Cardiac muscle cell (in vitro differentiated cells and primary cell): Measurements from ENCODE around the gene GDF2. TPM values are rescaled to one million over a fixed set of nuclear protein-coding genes. Genes with fewer than 3 reads are reported as not detected.

ENCODE experiments used
- DNase-seq, 2 donors: peaks; one replicate each; pipeline versions ENCODE4 v3.0.0 to v3.0.0-alpha.2; 2010 to 2017; ENCODE audit warnings: low read depth in 1 of 2, low spot score in 1 of 2
- H3K27ac ChIP-seq: fragments of 200-600 bp; sonication (generic); 2 replicates; pipeline ENCODE4 v1.5.1; 2016
- H3K27me3 ChIP-seq: fragments of 200-600 bp; sonication (generic); 2 replicates; pipeline ENCODE4 v1.6.0; 2016; ENCODE audit warnings: control low read depth
- H3K36me3 ChIP-seq: fragments of 200-600 bp; sonication (generic); 2 replicates; pipeline ENCODE4 v1.5.1; 2016; ENCODE audit warnings: control low read depth
- H3K4me1 ChIP-seq: fragments of 200-600 bp; sonication (generic); 2 replicates; pipeline ENCODE4 v1.8.1; 2017; ENCODE audit warnings: low read depth, mild to moderate bottlenecking, mixed run types
- H3K4me3 ChIP-seq: fragments of 200-600 bp; sonication (generic); 2 replicates; pipeline ENCODE4 v1.5.1; 2016; ENCODE audit warnings: mild to moderate bottlenecking
- H3K9me3 ChIP-seq: fragments of 200-600 bp; sonication (generic); 2 replicates; pipeline ENCODE4 v1.5.1; 2017; ENCODE audit warnings: low read depth, mild to moderate bottlenecking, control low read depth
- polyA plus RNA-seq: library from polyadenylated mRNA; unstranded; fragments of >200 nt; fragmentation: Nextera tagmentation; extraction: Ambion mirVana; gene quantifications from 2 replicates; pipeline ENCODE4 v1.2.1, GENCODE V29; 2016
- total RNA-seq: library from RNA; depleted of rRNA; stranded (reverse); fragments of >200 nt; gene quantifications from 2 replicates; pipeline ENCODE4 v1.2.3, GENCODE V29; 2016
- TF ChIP-seq, protein P1 (sequence below): IDR thresholded peaks from 2 replicates; pipeline ENCODE4 v1.5.1; 2012; ENCODE audit warnings: low read depth, mild to moderate bottlenecking, low read length

GDF2 gene
- total and polyA plus RNA-seq, 2 experiments from 2014 or later = 3.5 to 4.4 TPM

- H3K9me3 ChIP-seq = no peaks in the 10 kb centered on the region
- H3K27ac ChIP-seq = no peak overlapping the region
- TF ChIP-seq, protein P1, sequence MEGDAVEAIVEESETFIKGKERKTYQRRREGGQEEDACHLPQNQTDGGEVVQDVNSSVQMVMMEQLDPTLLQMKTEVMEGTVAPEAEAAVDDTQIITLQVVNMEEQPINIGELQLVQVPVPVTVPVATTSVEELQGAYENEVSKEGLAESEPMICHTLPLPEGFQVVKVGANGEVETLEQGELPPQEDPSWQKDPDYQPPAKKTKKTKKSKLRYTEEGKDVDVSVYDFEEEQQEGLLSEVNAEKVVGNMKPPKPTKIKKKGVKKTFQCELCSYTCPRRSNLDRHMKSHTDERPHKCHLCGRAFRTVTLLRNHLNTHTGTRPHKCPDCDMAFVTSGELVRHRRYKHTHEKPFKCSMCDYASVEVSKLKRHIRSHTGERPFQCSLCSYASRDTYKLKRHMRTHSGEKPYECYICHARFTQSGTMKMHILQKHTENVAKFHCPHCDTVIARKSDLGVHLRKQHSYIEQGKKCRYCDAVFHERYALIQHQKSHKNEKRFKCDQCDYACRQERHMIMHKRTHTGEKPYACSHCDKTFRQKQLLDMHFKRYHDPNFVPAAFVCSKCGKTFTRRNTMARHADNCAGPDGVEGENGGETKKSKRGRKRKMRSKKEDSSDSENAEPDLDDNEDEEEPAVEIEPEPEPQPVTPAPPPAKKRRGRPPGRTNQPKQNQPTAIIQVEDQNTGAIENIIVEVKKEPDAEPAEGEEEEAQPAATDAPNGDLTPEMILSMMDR = no peak
- peaks cover 6% of the 10 kb centered on the region for H3K27me3 ChIP-seq
- no peak overlapping the region for H3K4me3 ChIP-seq
- peaks cover 12% of the 10 kb centered on the region for H3K4me1 ChIP-seq
- no peak for DNase-seq
- no peaks in the 10 kb centered on the region for H3K36me3 ChIP-seq
Measured at GRCh38 chr10:47329855-47330254, 7.6 kb downstream of the GDF2 start.

DNA sequence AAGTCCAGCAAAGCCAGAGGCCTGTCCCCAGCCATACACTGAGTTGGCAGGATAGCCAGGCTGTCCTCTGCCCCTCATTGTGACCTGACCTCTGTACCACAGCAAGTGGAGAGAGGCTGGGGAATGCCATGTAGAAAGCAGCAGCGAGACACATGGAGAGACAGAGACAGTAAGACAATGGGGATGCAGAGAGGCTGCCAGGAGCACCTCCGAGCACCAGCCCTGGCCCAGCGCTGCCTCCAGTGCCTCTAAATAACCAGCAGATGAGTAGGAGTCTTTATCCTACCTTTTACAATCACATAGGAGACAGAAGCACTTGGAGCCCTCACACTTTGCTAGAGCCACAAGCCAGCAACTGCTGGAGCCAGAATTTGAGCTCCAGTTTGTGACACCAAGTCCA, 8.1 kb downstream of the GDF2 start:
- DNase-seq = no peak
- TF ChIP-seq, protein P1 = no peak
- Histone ChIP-seq H3K27me3 (peaks cover 6% of the 10 kb centered on the region), H3K9me3 (no peaks in the 10 kb centered on the region), H3K27ac (no peak overlapping the region), H3K4me1 (peaks cover 12% of the 10 kb centered on the region), H3K36me3 (no peaks in the 10 kb centered on the region), H3K4me3 (no peak overlapping the region)

DNA sequence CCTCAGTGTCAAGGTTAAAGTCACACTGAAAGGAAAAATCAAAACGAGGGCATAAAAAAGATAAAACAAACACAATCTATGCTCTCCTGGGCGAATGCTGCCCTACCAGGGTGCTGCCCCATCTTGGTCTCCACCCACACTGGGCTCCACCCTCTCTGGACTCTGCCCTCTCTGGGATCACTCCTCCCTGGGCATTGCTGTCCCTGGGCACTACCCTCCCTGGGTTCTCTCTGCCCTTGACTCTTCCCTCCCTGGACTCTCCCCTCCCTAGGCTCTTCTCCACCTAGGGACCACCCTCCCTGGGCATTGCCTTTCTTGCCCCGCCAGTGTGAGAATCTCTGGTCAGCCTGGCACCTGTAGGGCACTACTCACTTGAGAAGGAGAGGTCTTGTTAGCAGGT, 8.6 kb downstream of the GDF2 start:
- H3K27ac ChIP-seq = no peak overlapping the region
- H3K27me3 ChIP-seq = peaks cover 6% of the 10 kb centered on the region
- no peaks in the 10 kb centered on the region for H3K9me3 ChIP-seq
- no peaks in the 10 kb centered on the region for H3K36me3 ChIP-seq
- DNase-seq = no peak
- TF ChIP-seq, protein P1 = no peak
- H3K4me1 ChIP-seq = peaks cover 12% of the 10 kb centered on the region
- no peak overlapping the region for H3K4me3 ChIP-seq

GRCh38 chr10:47331491-47331890, 9.2 kb downstream of the GDF2 start:
- TF ChIP-seq, protein P1 = no peak
- Histone ChIP-seq H3K4me3 (no peak overlapping the region), H3K4me1 (peaks cover 10% of the 10 kb centered on the region)

GRCh38 chr10:47331954-47332353, 9.7 kb downstream of the GDF2 start:
- H3K4me1 ChIP-seq = peaks cover 5% of the 10 kb centered on the region
- H3K9me3 ChIP-seq = no peaks in the 10 kb centered on the region
- no peaks in the 10 kb centered on the region for H3K36me3 ChIP-seq
- TF ChIP-seq, protein P1 = no peak
- no peak overlapping the region for H3K4me3 ChIP-seq
- no peak for DNase-seq
- H3K27ac ChIP-seq = no peak overlapping the region
- H3K27me3 ChIP-seq = peaks cover 6% of the 10 kb centered on the region

More at GRCh38 chr10:47331491-47331890, 9.2 kb downstream of the GDF2 start:
- Histone ChIP-seq H3K27me3 (peaks cover 6% of the 10 kb centered on the region), H3K36me3 (no peaks in the 10 kb centered on the region), H3K27ac (no peak overlapping the region), H3K9me3 (no peaks in the 10 kb centered on the region)
- DNase-seq = no peak

- Histone ChIP-seq H3K4me1 (peaks cover 2% of the 10 kb centered on the region), H3K9me3 (no peaks in the 10 kb centered on the region), H3K4me3 (no peak overlapping the region), H3K27ac (no peak overlapping the region), H3K27me3 (peaks cover 6% of the 10 kb centered on the region), H3K36me3 (no peaks in the 10 kb centered on the region)
- TF ChIP-seq, protein P1 = no peak
- DNase-seq = no peak
Measured at GRCh38 chr10:47332371-47332770, 10.1 kb downstream of the GDF2 start.
